Activated CD8-positive, alpha-beta memory T cell treated with anti-CD3 and anti-CD28 coated beads for 36 hours (primary cell): ENCODE measurements around the gene COL23A1. TPM values are rescaled to one million over a fixed set of nuclear protein-coding genes. Genes with fewer than 3 reads are reported as not detected.

Experiments
- CTCF ChIA-PET: fragments of 350-600 bp; sonication (Branson Sonifier 250); formaldehyde crosslinking; loops from one replicate; lab custom pipeline; 2021; ENCODE audit warnings: antibody characterized with exemption; lab: Charles Lee
- POLR2A ChIA-PET: fragments of 350-600 bp; sonication (Branson Sonifier 250); formaldehyde crosslinking; loops from one replicate; lab custom pipeline; 2021; ENCODE audit warnings: antibody characterized with exemption; lab: Charles Lee
- total RNA-seq, 2 experiments: library from RNA; stranded (reverse); gene quantifications; one replicate each; pipeline ENCODE4 v1.2.3, GENCODE V29; 2021

COL23A1 gene
- total RNA-seq, 2 experiments from 2014 or later, result 0.11 to 0.13 TPM

DNA sequence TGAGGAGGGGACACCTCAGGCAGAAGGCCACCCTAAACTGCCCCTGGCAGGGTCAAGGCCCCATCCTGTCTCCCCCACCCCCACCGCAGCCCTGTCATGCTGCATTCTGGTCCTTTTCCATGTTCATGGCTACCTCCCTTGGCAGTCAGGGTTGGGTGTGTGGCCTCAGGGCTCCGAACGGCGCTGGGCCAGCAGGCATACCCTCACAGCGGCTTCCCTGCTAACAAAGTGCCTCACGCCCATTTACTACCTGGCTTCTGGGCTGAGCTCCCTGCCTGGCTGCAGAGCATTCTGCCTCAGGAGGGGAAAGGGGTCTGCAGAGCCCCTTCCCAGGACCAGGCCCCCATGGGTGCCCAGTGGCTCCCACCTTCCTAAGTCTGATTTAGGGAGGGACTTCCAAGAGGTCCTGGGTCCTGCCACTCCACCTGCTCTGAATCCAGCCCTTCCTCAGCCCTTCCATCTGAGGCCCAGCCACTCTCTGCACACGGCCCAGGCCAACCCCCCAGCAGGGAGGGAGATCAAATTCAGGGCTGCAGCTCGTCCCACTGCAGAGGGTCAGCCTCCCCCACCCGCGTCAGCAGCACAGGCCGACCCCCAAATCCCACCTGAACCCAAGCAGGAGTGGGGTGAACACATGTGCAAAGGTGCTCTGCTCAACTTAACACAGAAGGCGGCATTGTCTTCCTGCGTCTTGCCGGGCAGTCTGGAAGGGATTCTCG is 241.7 kb downstream of the COL23A1 start:
- ChIA-PET CTCF (no interaction called here), POLR2A (no interaction called here)

- ChIA-PET POLR2A (no interaction called here), CTCF (interaction anchor here (0.7 kb wide), 1 partner anchor 368 kb away, joined by 4 read pairs; no protein-coding TSS in a partner anchor)
These were observed 242.2 kb downstream of the COL23A1 start for GRCh38 chr5:178347956-178348355.

DNA sequence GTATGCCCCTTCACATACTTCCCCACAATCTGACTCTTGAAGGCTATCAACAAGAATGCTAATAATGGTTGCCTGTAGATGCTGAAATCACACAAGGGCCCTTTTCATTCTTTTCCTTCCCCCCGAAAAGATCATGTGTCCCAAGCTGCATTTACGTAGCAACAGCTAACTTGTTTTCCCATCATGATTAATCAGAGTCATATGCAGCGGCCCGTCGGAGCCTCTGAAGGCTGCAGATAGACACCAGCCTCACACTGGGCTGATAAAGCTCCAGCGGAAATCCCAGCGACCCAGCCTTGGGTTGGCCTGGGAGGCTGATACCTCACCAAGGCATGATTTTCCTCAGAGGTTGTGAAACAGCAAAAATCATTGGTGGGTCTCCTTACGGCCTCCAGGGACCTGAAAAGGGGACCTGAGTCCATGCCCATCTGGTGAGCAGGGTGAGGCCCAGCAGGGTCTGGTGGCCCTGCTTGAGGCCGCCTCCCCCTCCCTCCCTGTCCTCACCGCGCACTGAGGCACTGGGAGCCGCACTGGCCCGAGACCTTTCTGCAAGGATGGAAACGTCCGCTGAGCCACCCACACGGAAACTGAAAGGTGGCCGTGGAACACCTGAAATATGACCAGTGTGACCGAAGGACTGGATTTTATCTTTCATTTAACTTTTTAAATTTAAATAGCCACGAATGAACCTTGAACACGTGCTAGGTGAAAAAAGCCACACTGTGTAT is 243.4 kb downstream of the COL23A1 start:
- CTCF ChIA-PET, result no interaction called here
- POLR2A ChIA-PET, result no interaction called here

DNA sequence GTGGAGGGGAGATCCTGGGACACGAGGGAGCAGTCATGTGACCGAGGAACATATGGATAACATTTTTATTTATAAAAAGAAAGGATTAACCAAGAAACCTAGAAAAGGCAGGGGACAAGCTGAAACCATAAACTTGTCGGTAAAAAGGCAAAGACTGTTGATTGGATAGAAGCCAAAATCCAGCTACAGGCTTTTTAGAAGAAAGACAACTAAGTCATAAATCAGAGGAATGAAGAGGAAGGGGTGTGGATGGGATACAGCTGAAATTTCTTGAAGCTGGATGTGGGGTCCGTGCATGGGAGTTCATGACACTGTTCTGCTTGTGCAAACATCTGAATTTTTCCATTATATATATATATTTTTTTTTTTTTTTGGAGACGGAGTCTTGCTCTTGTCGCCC is 246.9 kb downstream of the COL23A1 start:
- ChIA-PET POLR2A (no interaction called here), CTCF (no interaction called here)

DNA sequence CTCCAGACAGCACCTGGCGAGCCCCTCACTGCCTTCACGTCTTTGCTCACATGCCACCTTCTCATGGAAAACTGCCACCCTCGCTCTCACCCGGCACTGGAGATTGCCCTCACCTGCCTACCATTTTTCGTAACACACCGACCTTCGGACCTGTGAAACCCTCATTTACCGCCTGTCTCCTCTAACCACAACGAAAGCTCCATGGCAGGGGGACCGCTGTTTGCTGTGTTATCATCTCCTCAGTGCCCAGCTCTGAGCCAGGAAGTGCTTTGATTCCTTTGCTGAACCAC is 248.4 kb downstream of the COL23A1 start:
- POLR2A ChIA-PET, result no interaction called here
- CTCF ChIA-PET, result no interaction called here

DNA sequence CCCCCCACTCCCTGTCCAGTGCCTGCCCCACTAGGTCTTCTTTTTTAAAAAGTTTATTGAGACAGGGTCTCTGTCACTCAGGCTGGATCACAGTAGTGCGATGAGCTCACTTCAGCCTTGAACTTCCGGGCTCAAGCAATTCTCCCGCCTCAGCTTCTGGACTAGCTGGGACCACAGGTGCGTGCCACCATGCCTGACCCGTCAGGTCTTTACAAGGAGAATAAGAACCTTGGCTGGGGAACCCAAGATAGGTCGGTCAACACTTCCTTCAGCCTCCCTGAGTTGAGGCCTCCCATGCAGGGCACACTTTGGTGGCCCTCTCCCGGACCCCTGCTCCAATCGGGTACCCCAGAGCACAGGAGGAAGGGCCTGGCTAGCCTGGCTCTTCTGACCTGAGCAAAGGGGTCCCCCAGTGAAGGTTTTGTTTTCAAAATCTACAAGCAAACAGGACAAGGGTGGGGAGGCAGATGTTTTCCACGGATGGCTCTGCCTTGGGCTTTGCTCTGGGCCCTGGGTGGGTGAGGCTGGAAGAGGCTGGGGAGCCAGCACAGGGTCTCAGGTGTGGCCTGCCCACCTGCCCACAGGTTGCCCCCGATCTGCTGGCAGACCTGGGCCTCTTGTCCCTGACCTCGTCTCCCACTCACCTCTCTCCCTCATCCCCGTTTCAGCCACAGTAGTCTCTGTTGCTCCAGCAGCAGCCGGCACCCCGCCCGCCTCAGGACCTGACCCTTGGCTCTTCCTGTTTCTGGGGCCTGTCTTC is 248.9 kb downstream of the COL23A1 start:
- ChIA-PET CTCF (no interaction called here), POLR2A (no interaction called here)

GRCh38 chr5:178340637-178341036 is 249.6 kb downstream of the COL23A1 start:
- ChIA-PET POLR2A (no interaction called here), CTCF (no interaction called here)

- ChIA-PET CTCF (no interaction called here), POLR2A (no interaction called here)
These were observed 250.0 kb downstream of the COL23A1 start for GRCh38 chr5:178340187-178340586.

DNA sequence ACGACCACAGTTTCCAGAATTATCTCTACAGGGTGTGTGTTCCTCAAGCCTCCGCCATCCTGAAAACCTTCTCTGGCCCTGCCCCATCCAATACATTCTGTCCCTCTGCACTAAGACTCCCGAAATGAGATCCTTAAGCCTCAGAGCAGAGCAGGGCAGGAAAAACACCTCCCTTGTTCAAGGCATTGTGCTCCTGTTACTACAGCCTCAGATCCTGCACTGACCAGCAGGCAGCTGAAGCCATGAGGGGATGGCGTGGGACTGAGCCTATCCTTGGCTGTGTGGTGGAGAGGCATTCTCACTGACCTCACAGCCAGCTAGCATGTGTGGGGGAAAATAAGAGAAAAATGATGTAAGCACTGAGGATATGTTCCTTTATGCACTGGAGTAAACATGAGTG is 250.9 kb downstream of the COL23A1 start:
- CTCF ChIA-PET, result no interaction called here
- POLR2A ChIA-PET, result no interaction called here

DNA sequence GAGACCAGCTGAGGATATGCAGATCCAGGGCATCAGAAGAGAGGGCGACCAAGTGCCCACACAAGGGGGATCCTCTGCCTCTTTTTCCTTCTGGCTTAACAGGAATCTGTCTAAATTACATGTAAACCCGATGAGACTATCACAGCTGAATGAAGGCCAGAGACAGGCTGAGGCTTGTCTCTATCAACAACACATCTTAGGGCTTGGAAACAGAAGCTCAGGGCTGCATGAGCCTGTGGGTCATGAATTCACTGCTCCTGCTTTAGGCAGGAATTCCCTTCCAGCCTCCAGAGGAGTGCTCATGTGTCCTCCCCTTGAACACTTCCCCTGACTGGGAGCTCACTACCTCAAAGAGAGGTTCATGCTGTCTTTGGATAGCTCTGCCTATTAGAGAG is 251.4 kb downstream of the COL23A1 start:
- POLR2A ChIA-PET, result no interaction called here
- CTCF ChIA-PET, result no interaction called here

DNA sequence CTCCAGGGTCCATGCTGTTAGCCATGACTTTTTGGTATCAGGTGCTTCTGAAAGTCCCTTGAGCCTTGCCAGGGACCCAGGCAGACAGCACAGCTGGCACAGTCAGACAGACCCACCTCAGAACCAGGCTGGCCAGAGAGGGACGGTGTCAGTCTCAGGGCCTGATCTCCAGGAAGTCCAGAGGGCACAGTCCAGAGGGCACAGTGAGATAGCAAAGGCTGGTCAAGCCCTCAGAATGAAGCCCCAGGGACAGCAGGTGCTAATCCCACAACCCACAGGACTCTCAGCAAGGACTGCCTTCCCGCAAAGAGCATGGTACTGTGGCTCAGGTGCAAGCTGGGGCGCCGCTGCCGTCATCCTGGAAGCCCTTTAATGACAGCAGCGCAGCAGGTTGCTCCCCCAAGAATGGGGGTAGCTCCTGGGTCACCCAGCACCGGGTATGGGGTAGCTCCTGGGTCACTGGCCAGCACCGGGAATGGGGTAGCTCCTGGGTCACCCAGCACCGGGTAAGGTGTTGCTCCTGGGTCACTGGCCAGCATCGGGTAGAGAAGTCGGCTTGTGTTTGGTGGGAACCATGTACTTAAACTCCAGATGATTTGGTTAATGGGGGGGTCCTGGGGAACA is 252.0 kb downstream of the COL23A1 start:
- CTCF ChIA-PET, result no interaction called here
- POLR2A ChIA-PET, result no interaction called here

GRCh38 chr5:178337334-178337741 is 252.9 kb downstream of the COL23A1 start:
- ChIA-PET POLR2A (no interaction called here), CTCF (no interaction called here)

DNA sequence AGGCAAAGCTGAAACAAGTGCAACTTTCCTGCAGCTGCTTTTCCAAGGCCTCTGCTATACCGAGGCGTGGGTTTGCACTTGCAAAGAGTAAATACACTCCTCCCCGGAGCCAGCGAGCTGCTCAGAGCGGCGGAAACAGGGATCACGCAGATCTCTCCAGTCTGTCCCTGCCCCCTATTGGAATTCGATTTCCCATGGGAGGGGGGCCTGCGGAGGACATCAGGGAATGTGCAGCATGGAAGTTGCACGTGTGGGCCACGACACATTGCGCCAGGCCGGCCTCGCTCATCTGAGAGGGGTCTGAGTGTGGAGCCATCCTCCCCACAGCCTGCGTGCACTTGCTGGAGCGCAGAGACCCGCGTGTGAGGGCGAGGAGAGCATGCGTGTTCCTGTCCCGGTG is 253.3 kb downstream of the COL23A1 start:
- POLR2A ChIA-PET, result no interaction called here
- CTCF ChIA-PET, result no interaction called here

DNA sequence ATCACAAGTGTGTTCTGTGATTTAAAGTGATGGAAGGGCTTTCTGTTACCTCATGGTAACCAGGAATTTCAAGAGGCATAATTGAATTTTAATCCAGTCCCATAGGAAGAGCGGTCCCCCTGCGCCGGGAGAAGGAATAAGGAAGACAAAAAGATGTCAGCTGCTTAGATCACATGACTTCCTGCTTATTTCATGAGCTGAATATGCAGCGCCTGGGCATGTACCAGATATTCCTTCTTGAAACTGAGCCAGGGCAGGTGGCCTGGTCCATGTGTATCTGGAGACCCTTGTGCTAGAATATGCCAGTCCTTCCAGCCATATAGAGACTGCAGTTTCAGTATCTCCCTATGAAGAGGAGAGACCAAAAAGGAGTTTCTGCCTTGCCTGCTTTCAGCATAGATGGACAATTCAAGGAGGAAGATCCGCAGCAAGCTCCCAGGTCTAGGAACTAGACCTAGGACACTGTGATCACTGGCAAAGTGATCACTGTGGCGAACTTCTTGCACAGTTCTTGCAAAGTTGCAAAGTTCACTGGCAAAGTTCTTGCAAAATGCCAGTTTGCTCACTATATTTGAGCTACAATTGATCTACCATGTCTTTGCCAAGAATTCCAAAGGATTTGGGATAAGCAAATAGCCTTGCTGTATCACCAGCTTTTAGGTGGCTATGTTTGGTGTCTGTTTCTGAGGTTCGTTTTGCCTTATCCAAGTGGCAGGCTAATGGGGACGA is 254.7 kb downstream of the COL23A1 start:
- ChIA-PET POLR2A (no interaction called here), CTCF (no interaction called here)

DNA sequence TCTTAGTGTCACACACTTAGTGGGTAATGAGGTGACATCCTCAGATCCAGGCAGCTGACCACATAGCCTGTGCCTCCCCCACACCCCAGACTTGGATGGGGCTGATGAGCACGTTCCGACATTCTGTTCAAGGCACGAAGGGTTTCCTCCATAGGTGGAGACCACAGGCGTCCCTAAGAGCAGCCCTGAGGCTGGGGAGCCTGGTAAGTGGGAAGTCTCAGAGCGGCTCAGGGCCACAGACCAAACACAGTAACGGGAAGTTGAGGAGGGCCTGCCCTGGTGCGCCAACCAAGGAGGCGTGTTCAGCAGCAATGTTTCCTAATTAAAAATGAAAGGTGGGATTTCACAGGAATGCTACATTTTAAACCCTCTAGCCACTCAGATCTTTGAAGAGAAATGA is 255.3 kb downstream of the COL23A1 start:
- POLR2A ChIA-PET, result no interaction called here

DNA sequence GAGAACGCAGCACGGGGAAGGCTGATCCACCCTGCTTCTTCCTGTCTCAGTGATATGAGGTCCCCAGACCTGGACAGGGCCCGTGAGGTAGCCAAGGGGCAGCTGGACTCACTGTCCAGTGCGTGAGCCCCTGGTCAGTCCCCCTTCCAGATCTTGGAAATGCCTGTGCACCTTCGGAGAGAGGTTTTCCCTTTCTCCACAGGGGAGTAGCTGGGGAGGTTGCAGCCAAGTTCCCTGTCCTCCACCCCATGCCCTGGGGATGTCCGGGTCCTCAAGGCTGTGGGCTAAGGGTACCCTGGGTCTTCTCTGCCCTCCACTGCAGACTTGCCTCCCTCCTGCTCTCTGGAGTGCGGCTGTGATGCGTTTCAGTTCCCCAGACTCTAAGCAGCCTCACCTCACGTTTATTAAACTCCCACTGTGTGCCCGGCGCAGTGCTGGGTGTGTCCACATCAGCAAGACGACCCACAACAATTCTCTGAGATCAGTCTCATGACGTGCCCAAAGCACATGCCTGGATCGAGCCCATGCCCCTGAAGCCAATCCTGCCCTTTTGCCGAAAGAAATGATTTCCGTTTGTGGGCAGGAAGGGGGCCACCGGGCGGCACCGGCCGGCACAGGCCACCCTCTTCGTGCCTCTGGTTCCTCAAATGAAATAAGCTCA is 256.2 kb downstream of the COL23A1 start:
- CTCF ChIA-PET, result no interaction called here
- POLR2A ChIA-PET, result no interaction called here

More for the DNA sequence above, 255.3 kb downstream of the COL23A1 start:
- CTCF ChIA-PET, result no interaction called here

DNA sequence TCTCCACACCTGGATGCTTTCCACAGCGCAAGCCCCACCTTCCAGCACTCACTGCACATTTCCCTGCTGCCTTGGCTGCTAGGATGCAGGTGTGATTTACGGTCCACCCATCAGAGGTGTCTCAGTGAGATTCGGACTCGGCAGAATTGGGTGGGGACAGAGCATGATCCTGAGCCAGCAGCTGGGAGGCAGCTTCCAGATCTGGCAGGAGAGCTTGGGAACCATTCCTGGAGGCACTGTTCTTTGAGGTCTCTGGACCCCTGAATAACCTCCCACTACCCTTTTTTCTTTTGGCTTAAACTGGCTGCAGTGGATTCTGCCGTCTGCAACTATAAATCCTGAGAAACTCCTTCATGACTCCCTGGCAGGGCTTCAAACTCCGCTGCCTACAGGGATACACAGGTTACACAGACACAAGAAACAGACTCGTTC is 258.0 kb downstream of the COL23A1 start:
- CTCF ChIA-PET, result no interaction called here
- POLR2A ChIA-PET, result no interaction called here

- CTCF ChIA-PET, result no interaction called here
- POLR2A ChIA-PET, result no interaction called here
These were observed 258.6 kb downstream of the COL23A1 start for GRCh38 chr5:178331491-178331996.
